RWPE2 (cell line): ENCODE measurements around the gene YIPF3.

ENCODE experiments used
- ATAC-seq: fragments of 200-7000 bp; cut with Tn5 transposase; 3 replicates; pipeline ENCODE4 v1.9.1; 2021; ENCODE audit warnings: low read depth
- DNase-seq: peaks from one replicate; pipeline ENCODE4 v3.0.0-alpha.2; 2020; ENCODE audit warnings: low spot score
- H3K27ac ChIP-seq: fragments of 450-650 bp; 2 replicates; pipeline ENCODE4 v1.5.1; 2017; ENCODE audit warnings: mild to moderate bottlenecking; ENCODE audit not compliant: poor library complexity, severe bottlenecking
- H3K27me3 ChIP-seq: fragments of 250-450 bp; sonication (Bioruptor Pico); 2 replicates; pipeline ENCODE4 v1.5.1; 2021; ENCODE audit warnings: mild to moderate bottlenecking, moderate library complexity; ENCODE audit not compliant: insufficient read depth, poor library complexity, severe bottlenecking
- H3K36me3 ChIP-seq: fragments of 250-450 bp; sonication (Bioruptor Pico); 2 replicates; pipeline ENCODE4 v1.5.1; 2020; ENCODE audit warnings: low read depth, mild to moderate bottlenecking, moderate library complexity
- H3K4me1 ChIP-seq: fragments of 250-450 bp; sonication (Bioruptor Pico); 2 replicates; pipeline ENCODE4 v1.5.1; 2021; ENCODE audit warnings: mild to moderate bottlenecking, moderate library complexity; ENCODE audit not compliant: insufficient read depth, poor library complexity, severe bottlenecking
- H3K4me3 ChIP-seq: fragments of 250-450 bp; sonication (Bioruptor Pico); 2 replicates; pipeline ENCODE4 v1.5.1; 2021; ENCODE audit warnings: mild to moderate bottlenecking, moderate library complexity; ENCODE audit not compliant: severe bottlenecking
- H3K9me3 ChIP-seq: fragments of 250-450 bp; sonication (Bioruptor Pico); 2 replicates; pipeline ENCODE4 v1.5.1; 2021; ENCODE audit warnings: mild to moderate bottlenecking, moderate library complexity; ENCODE audit not compliant: severe bottlenecking
- TF ChIP-seq, protein P1 (sequence below): fragments of 450-650 bp; IDR thresholded peaks from one replicate; pipeline ENCODE4 v1.5.1; 2017; ENCODE audit warnings: mild to moderate bottlenecking, moderate library complexity; ENCODE audit not compliant: poor library complexity, severe bottlenecking

The YIPF3 gene

DNA sequence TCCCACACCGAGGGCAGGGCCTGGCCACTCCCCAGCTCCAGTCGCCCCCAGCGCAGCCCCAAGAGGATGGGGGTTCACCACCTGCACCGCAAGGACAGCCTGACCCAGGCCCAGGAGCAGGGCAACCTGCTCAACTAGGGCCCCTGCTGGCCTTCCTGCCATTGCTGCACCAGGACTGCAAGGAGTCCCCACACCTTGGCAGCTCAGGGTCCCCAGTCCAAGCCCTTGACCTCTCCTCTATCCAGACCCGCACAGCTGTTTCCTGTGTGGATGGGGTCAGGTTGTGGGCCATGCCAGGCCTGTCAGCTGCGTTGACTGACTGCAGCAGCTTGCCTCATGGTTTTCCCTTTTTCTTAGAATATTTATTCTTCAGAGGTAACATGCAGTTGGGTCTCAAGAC, 11.0 kb downstream of the YIPF3 start:
- Histone ChIP-seq H3K27me3 (no peaks in the 10 kb centered on the region), H3K4me1 (no peaks in the 10 kb centered on the region), H3K4me3 (no peak overlapping the region), H3K9me3 (no peaks in the 10 kb centered on the region), H3K27ac (no peak overlapping the region), H3K36me3 (peaks cover 18% of the 10 kb centered on the region)
- no peak for ATAC-seq
- no peak for DNase-seq
- TF ChIP-seq, protein P1, sequence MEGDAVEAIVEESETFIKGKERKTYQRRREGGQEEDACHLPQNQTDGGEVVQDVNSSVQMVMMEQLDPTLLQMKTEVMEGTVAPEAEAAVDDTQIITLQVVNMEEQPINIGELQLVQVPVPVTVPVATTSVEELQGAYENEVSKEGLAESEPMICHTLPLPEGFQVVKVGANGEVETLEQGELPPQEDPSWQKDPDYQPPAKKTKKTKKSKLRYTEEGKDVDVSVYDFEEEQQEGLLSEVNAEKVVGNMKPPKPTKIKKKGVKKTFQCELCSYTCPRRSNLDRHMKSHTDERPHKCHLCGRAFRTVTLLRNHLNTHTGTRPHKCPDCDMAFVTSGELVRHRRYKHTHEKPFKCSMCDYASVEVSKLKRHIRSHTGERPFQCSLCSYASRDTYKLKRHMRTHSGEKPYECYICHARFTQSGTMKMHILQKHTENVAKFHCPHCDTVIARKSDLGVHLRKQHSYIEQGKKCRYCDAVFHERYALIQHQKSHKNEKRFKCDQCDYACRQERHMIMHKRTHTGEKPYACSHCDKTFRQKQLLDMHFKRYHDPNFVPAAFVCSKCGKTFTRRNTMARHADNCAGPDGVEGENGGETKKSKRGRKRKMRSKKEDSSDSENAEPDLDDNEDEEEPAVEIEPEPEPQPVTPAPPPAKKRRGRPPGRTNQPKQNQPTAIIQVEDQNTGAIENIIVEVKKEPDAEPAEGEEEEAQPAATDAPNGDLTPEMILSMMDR, result no peak

DNA sequence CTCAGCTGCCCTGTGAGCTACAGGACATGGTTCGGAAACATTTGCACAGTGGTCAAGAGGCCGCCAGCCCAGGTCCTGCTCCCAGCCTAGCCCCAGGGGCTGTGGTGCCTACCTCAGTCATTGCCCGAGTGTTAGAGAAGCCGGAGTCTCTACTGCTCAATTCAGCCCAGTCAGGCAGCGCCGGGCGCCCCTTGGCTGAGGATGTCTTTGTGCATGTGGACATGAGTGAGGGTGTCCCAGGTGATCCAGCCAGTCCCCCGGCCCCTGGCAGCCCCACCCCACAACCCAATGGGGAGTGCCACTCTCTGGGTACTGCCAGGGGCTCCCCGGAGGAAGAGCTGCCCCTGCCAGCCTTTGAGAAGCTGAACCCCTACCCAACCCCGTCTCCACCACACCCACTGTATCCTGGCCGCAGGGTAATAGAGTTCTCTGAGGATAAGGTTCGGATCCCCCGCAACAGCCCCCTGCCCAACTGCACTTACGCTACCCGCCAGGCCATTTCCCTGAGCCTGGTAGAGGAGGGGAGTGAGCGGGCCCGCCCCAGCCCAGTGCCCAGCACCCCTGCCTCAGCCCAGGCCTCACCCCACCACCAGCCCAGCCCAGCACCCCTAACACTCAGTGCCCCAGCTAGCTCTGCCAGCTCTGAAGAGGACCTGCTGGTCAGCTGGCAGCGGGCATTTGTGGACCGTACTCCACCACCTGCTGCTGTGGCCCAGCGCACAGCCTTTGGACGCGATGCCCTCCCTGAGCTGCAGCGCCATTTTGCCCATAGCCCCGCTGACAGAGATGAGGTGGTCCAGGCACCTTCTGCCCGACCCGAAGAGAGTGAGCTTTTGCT, 11.8 kb downstream of the YIPF3 start:
- no peak overlapping the region for H3K4me3 ChIP-seq
- H3K9me3 ChIP-seq, result no peaks in the 10 kb centered on the region
- H3K27ac ChIP-seq, result no peak overlapping the region
- no peaks in the 10 kb centered on the region for H3K4me1 ChIP-seq
- no peaks in the 10 kb centered on the region for H3K27me3 ChIP-seq
- peaks cover 26% of the 10 kb centered on the region for H3K36me3 ChIP-seq
- TF ChIP-seq, protein P1, result no peak
- ATAC-seq, result no peak
- no peak for DNase-seq

DNA sequence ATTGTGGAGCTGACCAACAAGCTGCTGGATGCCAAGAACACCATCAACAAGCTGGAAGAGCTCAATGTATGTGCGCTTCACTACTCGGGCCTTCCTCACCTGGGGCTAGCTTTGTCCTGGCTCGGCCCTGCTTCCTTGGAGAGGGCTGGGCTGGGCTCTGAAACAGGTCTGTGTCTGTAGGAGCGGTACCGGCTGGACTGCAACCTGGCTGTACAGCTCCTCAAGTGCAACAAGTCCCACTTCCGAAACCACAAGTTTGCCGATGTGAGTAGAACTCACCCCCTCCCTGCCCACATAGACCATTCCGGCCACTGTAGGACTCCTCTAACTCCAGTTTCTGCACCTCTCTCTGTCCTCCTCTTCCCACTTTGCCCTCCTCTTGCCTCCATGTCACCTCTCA, 13.3 kb downstream of the YIPF3 start:
- no peak overlapping the region for H3K27ac ChIP-seq
- TF ChIP-seq, protein P1, result no peak
- ATAC-seq (no peak), DNase-seq (no peak)
- H3K27me3 ChIP-seq, result no peaks in the 10 kb centered on the region
- peaks cover 41% of the 10 kb centered on the region for H3K36me3 ChIP-seq
- no peak overlapping the region for H3K4me3 ChIP-seq
- H3K9me3 ChIP-seq, result no peaks in the 10 kb centered on the region
- H3K4me1 ChIP-seq, result no peaks in the 10 kb centered on the region

DNA sequence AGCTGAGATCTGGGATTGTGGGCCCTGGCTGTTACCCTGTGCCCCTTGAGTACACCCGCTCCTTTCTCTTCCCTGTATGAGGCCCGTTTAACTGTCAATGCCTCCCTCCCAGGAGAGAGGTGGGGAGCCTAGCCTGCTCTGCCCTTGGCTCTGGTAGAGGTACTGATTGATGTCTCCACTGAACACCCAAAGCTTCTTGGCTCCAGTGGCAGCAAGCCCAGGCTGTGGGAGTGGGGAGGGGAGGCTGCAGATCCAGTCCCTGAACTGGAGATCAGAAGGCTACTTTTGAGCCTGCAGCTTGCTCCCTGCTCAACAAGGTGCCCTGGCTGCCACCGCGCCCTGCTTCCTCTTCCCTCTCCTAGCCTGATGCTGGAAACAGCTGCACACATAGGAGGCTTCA, 14.1 kb downstream of the YIPF3 start:
- Histone ChIP-seq H3K36me3 (peaks cover 49% of the 10 kb centered on the region), H3K27ac (no peak overlapping the region), H3K9me3 (no peaks in the 10 kb centered on the region), H3K27me3 (no peaks in the 10 kb centered on the region), H3K4me3 (no peak overlapping the region), H3K4me1 (no peaks in the 10 kb centered on the region)
- no peak for ATAC-seq
- TF ChIP-seq, protein P1, result no peak
- no peak for DNase-seq

DNA sequence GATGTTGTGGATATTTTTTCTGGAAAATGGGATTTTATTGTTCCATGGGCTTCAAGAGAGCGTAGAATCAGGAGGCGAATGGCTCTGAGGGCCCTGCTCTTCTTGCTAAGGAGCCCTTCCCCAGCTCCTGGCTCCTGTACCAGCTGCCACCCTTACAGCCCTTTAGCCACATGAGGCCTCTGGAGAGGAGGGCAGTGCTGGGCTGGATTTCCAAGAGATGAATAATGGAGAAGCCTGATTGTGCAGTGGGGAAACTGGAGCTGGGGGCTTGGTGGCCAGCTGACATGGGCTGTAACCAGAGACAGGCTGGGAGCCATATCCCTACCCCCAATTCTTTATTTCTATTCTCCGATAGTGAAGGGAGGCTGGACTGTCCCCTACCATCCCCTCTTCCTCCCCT, 15.8 kb downstream of the YIPF3 start:
- TF ChIP-seq, protein P1, result no peak
- no peak for ATAC-seq
- peaks cover 56% of the 10 kb centered on the region for H3K36me3 ChIP-seq
- no peaks in the 10 kb centered on the region for H3K9me3 ChIP-seq
- H3K4me3 ChIP-seq, result no peak overlapping the region
- H3K27ac ChIP-seq, result no peak overlapping the region
- no peak for DNase-seq
- H3K4me1 ChIP-seq, result peaks cover 13% of the 10 kb centered on the region
- no peaks in the 10 kb centered on the region for H3K27me3 ChIP-seq
